Measurements from ENCODE around the gene MRPL17.

- TF ChIP-seq PAX5 (IDR thresholded peaks at IDR 0.05; ENCODE audit: insufficient read depth, low read length, severe bottlenecking) (no peak), POLR2A (IDR thresholded peaks at IDR 0.05; ENCODE audit: low read depth, low read length) (no peak), SPI1 (IDR thresholded peaks at IDR 0.05; ENCODE audit: low read depth, low read length) (no peak), POLR2AphosphoS5 (IDR thresholded peaks at IDR 0.05; ENCODE audit: low read depth, low read length) (no peak), TAF1 (IDR thresholded peaks at IDR 0.05; ENCODE audit: low read depth, low read length) (no peak)
Measured at GRCh38 chr11:6658647-6659046, 24.5 kb downstream of the MRPL17 start.
